H1 (cell line): Measurements from ENCODE around the gene LECT2. TPM values are rescaled to one million over a fixed set of nuclear protein-coding genes. Genes with fewer than 3 reads are reported as not detected.

Experiments used
- BCL11A ChIP-seq, 2 experiments: IDR thresholded peaks; one replicate each; pipeline ENCODE4 v1.6.1; 2011; ENCODE audit warnings: low read depth in 2 of 2, low read length in 2 of 2, mild to moderate bottlenecking in 2 of 2
- CHD7 ChIP-seq: fragments of 300-600 bp; sonication (generic); IDR thresholded peaks from 2 replicates; pipeline ENCODE4 v1.7.1; 2012; ENCODE audit warnings: low read length, moderate library complexity, mild to moderate bottlenecking, inconsistent platforms; ENCODE audit not compliant: insufficient replicate concordance
- CTCF ChIP-seq, 3 experiments: IDR thresholded peaks; 1 replicate in 2 of 3; 2 replicates in 1 of 3; pipeline versions ENCODE4 v1.5.1 to v1.6.1; 2011; ENCODE audit warnings: low read length in 3 of 3, mild to moderate bottlenecking in 3 of 3, inconsistent platforms in 2 of 3, low read depth in 1 of 3, moderate library complexity in 1 of 3; ENCODE audit not compliant: insufficient read depth in 1 of 3; ENCODE audit errors: control extremely low read depth in 1 of 3
- POLR2AphosphoS5 ChIP-seq: IDR thresholded peaks from 2 replicates; pipeline ENCODE4 v1.6.1; 2011; ENCODE audit warnings: low read depth, low read length
- RBBP5 ChIP-seq: IDR thresholded peaks from 2 replicates; pipeline ENCODE4 v1.7.1; 2012; ENCODE audit warnings: low read depth, mild to moderate bottlenecking, inconsistent platforms, low read length, moderate library complexity, borderline replicate concordance
- polyA plus RNA-seq, 7 experiments: library from polyadenylated mRNA; depleted of rRNA in 3 of 7; stranded (reverse) in 5 of 7; unstranded in 2 of 7; fragments of >200 nt in 5 of 7; fragments of 200-250 nt in 2 of 7; gene quantifications; 1 replicate in 5 of 7; 2 replicates in 1 of 7; 4 replicates in 1 of 7; pipeline versions ENCODE4 v1.2.1 to v1.2.3, GENCODE V29; 2011 to 2013; ENCODE audit warnings: missing spikeins in 2 of 7, mixed read lengths in 2 of 7
- total RNA-seq: library from RNA; stranded (reverse); fragmentation: NEBNext Ultra II Directional; extraction: Animal tissue kit (Norgen Biotek cat#: 25700); gene quantifications from 2 replicates; pipeline ENCODE4 v1.2.1, GENCODE V29; 2021

LECT2 gene
- total and polyA plus RNA-seq, 2 of the 8 experiments (the other 6 are each of a cell fraction or from before 2014, with no cell fraction given), result not detected

GRCh38 chr5:135905144-135905543 is 49.6 kb downstream of the LECT2 start (continued):
- TF ChIP-seq CHD7 (no peak), BCL11A (IDR thresholded peaks at IDR 0.05; ENCODE audit: low read depth in 2 of 2, low read length in 2 of 2) (no peak), RBBP5 (no peak), POLR2AphosphoS5 (no peak), CTCF (IDR thresholded peaks at IDR 0.05; ENCODE audit: control extremely low read depth in 1 of 3, insufficient read depth in 1 of 3, low read depth in 1 of 3, low read length in 3 of 3) (no peak)
